Panc1 (cell line): Measurements from ENCODE around the gene IFT27. TPM values are rescaled to one million over a fixed set of nuclear protein-coding genes. Genes with fewer than 3 reads are reported as not detected.

ENCODE experiments used
- ATAC-seq: fragments of 200-7000 bp; cut with Tn5 transposase; 2 replicates; pipeline ENCODE4 v1.9.1; 2020; ENCODE audit warnings: mild to moderate bottlenecking, moderate library complexity
- BruUV-seq: library from RNA; stranded (reverse); fragments of 400-500 nt; replicated peaks from 2 replicates; lab custom pipeline; 2021; lab: Mats Ljungman, UMichigan
- CTCF ChIA-PET: fragments of 300-600 bp; sonication (Branson Sonifier 250); formaldehyde crosslinking; loops from one replicate; lab custom pipeline; 2022; ENCODE audit warnings: antibody characterized with exemption; lab: Charles Lee
- POLR2A ChIA-PET: fragments of 300-600 bp; sonication (Branson Sonifier 250); formaldehyde crosslinking; loops from one replicate; lab custom pipeline; 2022; ENCODE audit warnings: antibody characterized with exemption; lab: Charles Lee
- DNase-seq: peaks from one replicate; pipeline ENCODE4 v3.0.0-alpha.2; 2010; ENCODE audit warnings: low read depth, low spot score
- H3K27ac ChIP-seq: 2 replicates; pipeline ENCODE4 v1.5.1; 2011; ENCODE audit warnings: mild to moderate bottlenecking, low read length, inconsistent platforms
- H3K27me3 ChIP-seq: fragments of 200-500 bp; sonication (Bioruptor generic); 2 replicates; pipeline ENCODE4 v1.6.0; 2014; ENCODE audit warnings: low read length, inconsistent platforms; ENCODE audit not compliant: control insufficient read depth, insufficient read depth
- H3K36me3 ChIP-seq: fragments of 200-500 bp; sonication (Bioruptor generic); 2 replicates; pipeline ENCODE4 v1.5.1; 2014; ENCODE audit warnings: inconsistent platforms, mild to moderate bottlenecking, low read length, moderate library complexity; ENCODE audit not compliant: control insufficient read depth, insufficient read depth
- H3K4me1 ChIP-seq: 2 replicates; pipeline ENCODE4 v1.5.1; 2011; ENCODE audit warnings: inconsistent platforms, mild to moderate bottlenecking, low read length, moderate library complexity; ENCODE audit not compliant: control insufficient read depth, insufficient read depth
- H3K4me3 ChIP-seq, 2 experiments: 2 replicates each; pipeline ENCODE4 v1.5.1; 2011 to 2012; ENCODE audit warnings: low read depth in 2 of 2, low read length in 2 of 2, mild to moderate bottlenecking in 2 of 2, inconsistent platforms in 1 of 2, moderate library complexity in 1 of 2
- H3K9me3 ChIP-seq: fragments of 200-500 bp; sonication (Bioruptor generic); 2 replicates; pipeline ENCODE4 v1.5.1; 2014; ENCODE audit warnings: low read depth, mild to moderate bottlenecking, inconsistent platforms, low read length, moderate library complexity; ENCODE audit not compliant: control insufficient read depth, insufficient read depth
- POLR2AphosphoS5 ChIP-seq: IDR thresholded peaks from 2 replicates; pipeline ENCODE4 v1.6.1; 2012; ENCODE audit warnings: mild to moderate bottlenecking, low read depth, low read length, moderate library complexity
- SIN3A ChIP-seq: IDR thresholded peaks from 2 replicates; pipeline ENCODE4 v1.6.1; 2012; ENCODE audit warnings: low read depth, mild to moderate bottlenecking, low read length, moderate library complexity, borderline replicate concordance; ENCODE audit not compliant: insufficient read depth
- TCF7L2 ChIP-seq: IDR thresholded peaks from 2 replicates; pipeline ENCODE4 v1.6.1; 2011; ENCODE audit warnings: mild to moderate bottlenecking, low read depth, low read length, inconsistent platforms
- in situ Hi-C: cut with HindIII; loops from 2 replicates; pipeline ENCODE4 v1.10.0; 2016; ENCODE audit warnings: low sequenced_read_pairs, low pct_unique_long_range_greater_than_20kb
- intact Hi-C: fragments of 100-400 bp; cut with micrococcal nuclease; formaldehyde crosslinking; loops from one replicate; pipeline ENCODE4 v1.10.0; 2022; ENCODE audit not compliant: unreplicated experiment
- total RNA-seq: library from RNA; stranded (reverse); gene quantifications from one replicate; pipeline ENCODE4 v1.2.1, GENCODE V29; 2021; ENCODE audit not compliant: unreplicated experiment
- TF ChIP-seq, protein P1 (sequence below), 2 experiments: IDR thresholded peaks; 2 replicates each; pipeline ENCODE4 v1.6.1; 2011 to 2012; ENCODE audit warnings: low read depth in 2 of 2, control low read depth in 1 of 2, low read length in 1 of 2, mild to moderate bottlenecking in 1 of 2, moderate library complexity in 1 of 2; ENCODE audit not compliant: insufficient read depth in 1 of 2
- TF ChIP-seq, protein P2 (sequence below): fragments of 450-650 bp; IDR thresholded peaks from 2 replicates; pipeline ENCODE4 v1.5.1; 2017; ENCODE audit warnings: mild to moderate bottlenecking

The IFT27 gene
- total RNA-seq, 1 experiment from 2014 or later: 44.4 TPM

- no peak overlapping the region for H3K27ac ChIP-seq
- BruUV-seq: no TSS peak
- ATAC-seq: no peak
These were observed 30.5 kb downstream of the IFT27 start for GRCh38 chr22:36745301-36745995.

DNA sequence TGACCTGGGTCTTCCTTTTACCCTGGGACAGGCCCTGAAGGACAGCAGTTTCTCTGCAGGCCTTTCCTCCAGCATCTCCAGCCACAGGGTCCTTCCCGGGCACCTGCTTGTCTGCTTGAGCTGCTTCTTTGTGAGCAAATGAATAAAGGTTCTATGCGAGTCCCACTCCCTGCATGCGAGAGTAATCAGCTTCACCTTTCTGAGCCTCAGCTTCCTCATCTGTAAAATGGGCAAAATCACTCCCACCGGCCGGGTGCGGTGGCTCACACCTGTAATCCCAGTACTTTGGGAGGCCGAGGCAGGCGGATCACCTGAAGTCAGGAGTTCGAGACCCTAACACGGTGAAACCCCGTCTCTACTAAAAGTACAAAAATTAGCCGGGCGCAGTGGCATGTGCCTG lies 31.1 kb downstream of the IFT27 start:
- no peak overlapping the region for H3K27ac ChIP-seq
- no peak for ATAC-seq
- in situ Hi-C loops (no loop called here), intact Hi-C loops (no loop called here)
- no peak overlapping the region for H3K4me3 ChIP-seq
- DNase-seq: no peak
- BruUV-seq: no TSS peak
- H3K9me3 ChIP-seq: no peaks in the 10 kb centered on the region
- CTCF ChIA-PET: no interaction called here
- no peaks in the 10 kb centered on the region for H3K4me1 ChIP-seq
- TF ChIP-seq, protein P1, sequence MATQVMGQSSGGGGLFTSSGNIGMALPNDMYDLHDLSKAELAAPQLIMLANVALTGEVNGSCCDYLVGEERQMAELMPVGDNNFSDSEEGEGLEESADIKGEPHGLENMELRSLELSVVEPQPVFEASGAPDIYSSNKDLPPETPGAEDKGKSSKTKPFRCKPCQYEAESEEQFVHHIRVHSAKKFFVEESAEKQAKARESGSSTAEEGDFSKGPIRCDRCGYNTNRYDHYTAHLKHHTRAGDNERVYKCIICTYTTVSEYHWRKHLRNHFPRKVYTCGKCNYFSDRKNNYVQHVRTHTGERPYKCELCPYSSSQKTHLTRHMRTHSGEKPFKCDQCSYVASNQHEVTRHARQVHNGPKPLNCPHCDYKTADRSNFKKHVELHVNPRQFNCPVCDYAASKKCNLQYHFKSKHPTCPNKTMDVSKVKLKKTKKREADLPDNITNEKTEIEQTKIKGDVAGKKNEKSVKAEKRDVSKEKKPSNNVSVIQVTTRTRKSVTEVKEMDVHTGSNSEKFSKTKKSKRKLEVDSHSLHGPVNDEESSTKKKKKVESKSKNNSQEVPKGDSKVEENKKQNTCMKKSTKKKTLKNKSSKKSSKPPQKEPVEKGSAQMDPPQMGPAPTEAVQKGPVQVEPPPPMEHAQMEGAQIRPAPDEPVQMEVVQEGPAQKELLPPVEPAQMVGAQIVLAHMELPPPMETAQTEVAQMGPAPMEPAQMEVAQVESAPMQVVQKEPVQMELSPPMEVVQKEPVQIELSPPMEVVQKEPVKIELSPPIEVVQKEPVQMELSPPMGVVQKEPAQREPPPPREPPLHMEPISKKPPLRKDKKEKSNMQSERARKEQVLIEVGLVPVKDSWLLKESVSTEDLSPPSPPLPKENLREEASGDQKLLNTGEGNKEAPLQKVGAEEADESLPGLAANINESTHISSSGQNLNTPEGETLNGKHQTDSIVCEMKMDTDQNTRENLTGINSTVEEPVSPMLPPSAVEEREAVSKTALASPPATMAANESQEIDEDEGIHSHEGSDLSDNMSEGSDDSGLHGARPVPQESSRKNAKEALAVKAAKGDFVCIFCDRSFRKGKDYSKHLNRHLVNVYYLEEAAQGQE (IDR thresholded peaks at IDR 0.05; ENCODE audit: insufficient read depth in 1 of 2, low read depth in 2 of 2, low read length in 1 of 2): no peak
- TF ChIP-seq SIN3A (no peak), TCF7L2 (no peak), POLR2AphosphoS5 (no peak)
- TF ChIP-seq, protein P2, sequence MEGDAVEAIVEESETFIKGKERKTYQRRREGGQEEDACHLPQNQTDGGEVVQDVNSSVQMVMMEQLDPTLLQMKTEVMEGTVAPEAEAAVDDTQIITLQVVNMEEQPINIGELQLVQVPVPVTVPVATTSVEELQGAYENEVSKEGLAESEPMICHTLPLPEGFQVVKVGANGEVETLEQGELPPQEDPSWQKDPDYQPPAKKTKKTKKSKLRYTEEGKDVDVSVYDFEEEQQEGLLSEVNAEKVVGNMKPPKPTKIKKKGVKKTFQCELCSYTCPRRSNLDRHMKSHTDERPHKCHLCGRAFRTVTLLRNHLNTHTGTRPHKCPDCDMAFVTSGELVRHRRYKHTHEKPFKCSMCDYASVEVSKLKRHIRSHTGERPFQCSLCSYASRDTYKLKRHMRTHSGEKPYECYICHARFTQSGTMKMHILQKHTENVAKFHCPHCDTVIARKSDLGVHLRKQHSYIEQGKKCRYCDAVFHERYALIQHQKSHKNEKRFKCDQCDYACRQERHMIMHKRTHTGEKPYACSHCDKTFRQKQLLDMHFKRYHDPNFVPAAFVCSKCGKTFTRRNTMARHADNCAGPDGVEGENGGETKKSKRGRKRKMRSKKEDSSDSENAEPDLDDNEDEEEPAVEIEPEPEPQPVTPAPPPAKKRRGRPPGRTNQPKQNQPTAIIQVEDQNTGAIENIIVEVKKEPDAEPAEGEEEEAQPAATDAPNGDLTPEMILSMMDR: no peak
- POLR2A ChIA-PET: interaction anchor here (0.5 to 0.7 kb wide), 2 partner anchors 83 to 200 kb away, joined by 3 to 8 read pairs; no protein-coding TSS in a partner anchor
- no peaks in the 10 kb centered on the region for H3K36me3 ChIP-seq
- H3K27me3 ChIP-seq: no peaks in the 10 kb centered on the region

More at GRCh38 chr22:36745301-36745995, 30.5 kb downstream of the IFT27 start:
- Histone ChIP-seq H3K4me3 (no peak overlapping the region), H3K27me3 (no peaks in the 10 kb centered on the region), H3K36me3 (no peaks in the 10 kb centered on the region), H3K9me3 (no peaks in the 10 kb centered on the region), H3K4me1 (no peaks in the 10 kb centered on the region)
- DNase-seq: no peak
- ChIA-PET POLR2A (interaction anchor here (0.6 to 0.7 kb wide), 3 partner anchors 38 to 200 kb away, joined by 3 to 7 read pairs (median 6); no protein-coding TSS in a partner anchor), CTCF (no interaction called here)
- intact Hi-C loops: no loop called here
- TF ChIP-seq POLR2AphosphoS5: no peak
- no peak for TF ChIP-seq TCF7L2
- TF ChIP-seq, protein P2: no peak
- no peak for TF ChIP-seq SIN3A
- TF ChIP-seq, protein P1 (IDR thresholded peaks at IDR 0.05; ENCODE audit: insufficient read depth in 1 of 2, low read depth in 2 of 2, low read length in 1 of 2): no peak
- in situ Hi-C loops: no loop called here
